ENCODE results near the gene HHLA2. TPM values are rescaled to one million over a fixed set of nuclear protein-coding genes. Genes with fewer than 3 reads are reported as not detected.

The HHLA2 gene
- total RNA-seq, 1 experiment from 2014 or later, result 0.07 TPM

- H3K27ac Mint-ChIP-seq, result no peak overlapping the region
- ATAC-seq, result no peak
- no peak for DNase-seq (ENCODE audit: low spot score)
- no peaks in the 10 kb centered on the region for H3K9me3 Mint-ChIP-seq
- no peak for TF ChIP-seq NR3C1 (CRISPR knock-in tag; conservative IDR thresholded peaks at IDR 0.05; ENCODE audit: low read depth)
- TF ChIP-seq ZBTB43 (CRISPR knock-in tag; IDR thresholded peaks at IDR 0.05), result no peak
- no peak for TF ChIP-seq CREB1 (CRISPR knock-in tag; IDR thresholded peaks at IDR 0.05)
- no peak for TF ChIP-seq ZNF263 (CRISPR knock-in tag; IDR thresholded peaks at IDR 0.05; ENCODE audit: low read depth)
- no peak for TF ChIP-seq SMAD4 (CRISPR knock-in tag; IDR thresholded peaks at IDR 0.05)
- no peak for TF ChIP-seq ZSCAN18 (CRISPR knock-in tag; IDR thresholded peaks at IDR 0.05)
- no peak for TF ChIP-seq ZNF671 (CRISPR knock-in tag; IDR thresholded peaks at IDR 0.05)
- TF ChIP-seq ZNF423 (CRISPR knock-in tag; IDR thresholded peaks at IDR 0.05), result no peak
- TF ChIP-seq ERG (CRISPR knock-in tag; IDR thresholded peaks at IDR 0.05), result no peak
- TF ChIP-seq SP1 (CRISPR knock-in tag; conservative IDR thresholded peaks at IDR 0.05), result no peak
- TF ChIP-seq FOXJ3 (CRISPR knock-in tag; IDR thresholded peaks at IDR 0.05; ENCODE audit: borderline replicate concordance), result no peak
- no peak for TF ChIP-seq ZNF396 (CRISPR knock-in tag; IDR thresholded peaks at IDR 0.05; ENCODE audit: borderline replicate concordance)
- TF ChIP-seq PREB (CRISPR knock-in tag; IDR thresholded peaks at IDR 0.05; ENCODE audit: borderline replicate concordance), result no peak
- no peak for TF ChIP-seq AR (CRISPR knock-in tag; IDR thresholded peaks at IDR 0.05)
- no peaks in the 10 kb centered on the region; the same call in 1 of the 2 replicates for H3K4me1 Mint-ChIP-seq
- ChIA-PET CTCF (no interaction called here), POLR2A (no interaction called here)
- H3K4me3 Mint-ChIP-seq, result no peak overlapping the region
- H3K36me3 Mint-ChIP-seq, result no peaks in the 10 kb centered on the region
- no peaks in the 10 kb centered on the region for H3K27me3 Mint-ChIP-seq (ENCODE audit: low read depth)
Measured at GRCh38 chr3:108331792-108332191, 35.4 kb downstream of the HHLA2 start.

- H3K36me3 Mint-ChIP-seq, result no peaks in the 10 kb centered on the region
- no peak overlapping the region for H3K4me3 Mint-ChIP-seq
- no peak for TF ChIP-seq JAZF1 (CRISPR knock-in tag; IDR thresholded peaks at IDR 0.05)
- no peak for TF ChIP-seq TEAD1 (CRISPR knock-in tag; IDR thresholded peaks at IDR 0.05)
- no peaks in the 10 kb centered on the region for H3K4me1 Mint-ChIP-seq
- POLR2A ChIA-PET, result no interaction called here
- no peaks in the 10 kb centered on the region for H3K9me3 Mint-ChIP-seq
- CTCF ChIA-PET, result no interaction called here
- H3K27me3 Mint-ChIP-seq (ENCODE audit: low read depth), result no peaks in the 10 kb centered on the region
- no peak for DNase-seq (ENCODE audit: low spot score)
- H3K27ac Mint-ChIP-seq, result no peak overlapping the region
- no peak for ATAC-seq
Measured at GRCh38 chr3:108333961-108334360, 37.6 kb downstream of the HHLA2 start.

GRCh38 chr3:108334701-108335100, 38.4 kb downstream of the HHLA2 start:
- no peaks in the 10 kb centered on the region for H3K4me1 Mint-ChIP-seq
- DNase-seq (ENCODE audit: low spot score) (no peak), ATAC-seq (no peak)
- CTCF ChIA-PET, result no interaction called here
- POLR2A ChIA-PET, result no interaction called here
- no peak overlapping the region for H3K4me3 Mint-ChIP-seq
- H3K9me3 Mint-ChIP-seq, result no peaks in the 10 kb centered on the region
- no peak overlapping the region for H3K27ac Mint-ChIP-seq
- no peaks in the 10 kb centered on the region for H3K36me3 Mint-ChIP-seq
- H3K27me3 Mint-ChIP-seq (ENCODE audit: low read depth), result no peaks in the 10 kb centered on the region
- no peak for TF ChIP-seq NR3C1 (CRISPR knock-in tag; conservative IDR thresholded peaks at IDR 0.05; ENCODE audit: low read depth)
- TF ChIP-seq NR2C2 (CRISPR knock-in tag; IDR thresholded peaks at IDR 0.05), result no peak
- no peak for TF ChIP-seq GTF2I (CRISPR knock-in tag; conservative IDR thresholded peaks at IDR 0.05)
- no peak for TF ChIP-seq USF1 (CRISPR knock-in tag; IDR thresholded peaks at IDR 0.05)
- no peak for TF ChIP-seq ZNF671 (CRISPR knock-in tag; IDR thresholded peaks at IDR 0.05)
- TF ChIP-seq TCF7 (CRISPR knock-in tag; IDR thresholded peaks at IDR 0.05; ENCODE audit: low read depth), result no peak
- TF ChIP-seq IRF1 (CRISPR knock-in tag; IDR thresholded peaks at IDR 0.05), result no peak
- no peak for TF ChIP-seq GRHL2 (CRISPR knock-in tag; IDR thresholded peaks at IDR 0.05; ENCODE audit: insufficient replicate concordance, severe bottlenecking)
- no peak for TF ChIP-seq CREM (CRISPR knock-in tag; IDR thresholded peaks at IDR 0.05)
- TF ChIP-seq E2F5 (CRISPR knock-in tag; IDR thresholded peaks at IDR 0.05), result no peak

All from WTC11 (cell line).